Activated T-cell treated with anti-CD3 and anti-CD28 coated beads, Interleukin-2, amount 50 U/mL, for 24 hours (primary cell): ENCODE measurements around the gene AGFG1.

Experiments
- DNase-seq: peaks from one replicate; pipeline ENCODE4 v3.0.0-alpha.2; 2020
- H3K27ac Mint-ChIP-seq: 2 replicates; pipeline ENCODE4 v1.8.0; 2020; ENCODE audit warnings: mild to moderate bottlenecking, mixed read lengths
- H3K27me3 Mint-ChIP-seq: 2 replicates; pipeline ENCODE4 v1.8.0; 2020; ENCODE audit warnings: mixed read lengths
- H3K36me3 Mint-ChIP-seq: 2 replicates; pipeline ENCODE4 v1.8.0; 2020; ENCODE audit warnings: low read depth, mixed read lengths
- H3K4me1 Mint-ChIP-seq: 2 replicates; pipeline ENCODE4 v1.8.0; 2020; ENCODE audit warnings: low read depth, mixed read lengths
- H3K4me3 Mint-ChIP-seq: 2 replicates; pipeline ENCODE4 v1.8.0; 2020; ENCODE audit warnings: mild to moderate bottlenecking, moderate library complexity, mixed read lengths
- H3K9me3 Mint-ChIP-seq: 2 replicates; pipeline ENCODE4 v1.8.0; 2020; ENCODE audit warnings: mixed read lengths

The AGFG1 gene

GRCh38 chr2:227472265-227473121, 537 bp downstream of the AGFG1 start:
- Mint-ChIP-seq H3K27ac (peak overlapping the region; percentile 91), H3K4me1 (peaks cover 53% of the 10 kb centered on the region), H3K4me3 (peak overlapping the region; percentile 93), H3K36me3 (peaks cover 28% of the 10 kb centered on the region), H3K9me3 (no peaks in the 10 kb centered on the region), H3K27me3 (no peaks in the 10 kb centered on the region)
- DNase-seq = peak; percentile 66

- peak overlapping the region; percentile 93 for H3K4me3 Mint-ChIP-seq
- H3K27ac Mint-ChIP-seq = peak overlapping the region; percentile 91
- H3K4me1 Mint-ChIP-seq = peaks cover 51% of the 10 kb centered on the region
- no peaks in the 10 kb centered on the region for H3K27me3 Mint-ChIP-seq
- H3K36me3 Mint-ChIP-seq = peaks cover 32% of the 10 kb centered on the region
- no peaks in the 10 kb centered on the region for H3K9me3 Mint-ChIP-seq
- no peak for DNase-seq
These were observed 1.1 kb downstream of the AGFG1 start for GRCh38 chr2:227473122-227473461.

GRCh38 chr2:227473806-227474205, 1.9 kb downstream of the AGFG1 start:
- peaks cover 54% of the 10 kb centered on the region for H3K4me1 Mint-ChIP-seq

GRCh38 chr2:227474410-227474809, 2.5 kb downstream of the AGFG1 start:
- peaks cover 41% of the 10 kb centered on the region for H3K36me3 Mint-ChIP-seq
- peak overlapping the region; percentile 93 for H3K4me3 Mint-ChIP-seq
- H3K27me3 Mint-ChIP-seq = no peaks in the 10 kb centered on the region
- peak overlapping the region; percentile 66 for H3K27ac Mint-ChIP-seq
- DNase-seq = no peak
- peaks cover 59% of the 10 kb centered on the region for H3K4me1 Mint-ChIP-seq
- no peaks in the 10 kb centered on the region for H3K9me3 Mint-ChIP-seq

More at GRCh38 chr2:227473806-227474205, 1.9 kb downstream of the AGFG1 start:
- DNase-seq = no peak
- H3K9me3 Mint-ChIP-seq = no peaks in the 10 kb centered on the region
- peak overlapping the region; percentile 66 for H3K27ac Mint-ChIP-seq
- no peaks in the 10 kb centered on the region for H3K27me3 Mint-ChIP-seq
- H3K36me3 Mint-ChIP-seq = peaks cover 38% of the 10 kb centered on the region
- H3K4me3 Mint-ChIP-seq = peak overlapping the region; percentile 93

GRCh38 chr2:227477291-227477690, 5.3 kb downstream of the AGFG1 start:
- H3K4me3 Mint-ChIP-seq = no peak overlapping the region
- no peaks in the 10 kb centered on the region for H3K9me3 Mint-ChIP-seq
- H3K36me3 Mint-ChIP-seq = peaks cover 52% of the 10 kb centered on the region
- H3K27me3 Mint-ChIP-seq = no peaks in the 10 kb centered on the region
- no peak overlapping the region for H3K27ac Mint-ChIP-seq
- no peak for DNase-seq
- peaks cover 75% of the 10 kb centered on the region for H3K4me1 Mint-ChIP-seq

- no peak for DNase-seq
- Mint-ChIP-seq H3K27ac (peak overlapping the region; percentile 61), H3K4me1 (peaks cover 81% of the 10 kb centered on the region)
These were observed 8.0 kb downstream of the AGFG1 start for GRCh38 chr2:227479865-227480475.

GRCh38 chr2:227480528-227480927, 8.6 kb downstream of the AGFG1 start:
- peaks cover under 1% of the 10 kb centered on the region for H3K9me3 Mint-ChIP-seq
- peaks cover 49% of the 10 kb centered on the region for H3K36me3 Mint-ChIP-seq
- no peak for DNase-seq
- peak overlapping the region; percentile 27 for H3K4me3 Mint-ChIP-seq
- H3K27me3 Mint-ChIP-seq = no peaks in the 10 kb centered on the region
- H3K27ac Mint-ChIP-seq = peak overlapping the region; percentile 84
- peaks cover 79% of the 10 kb centered on the region for H3K4me1 Mint-ChIP-seq

More at GRCh38 chr2:227479865-227480475, 8.0 kb downstream of the AGFG1 start:
- peak overlapping the region; percentile 8 for H3K4me3 Mint-ChIP-seq
- H3K27me3 Mint-ChIP-seq = no peaks in the 10 kb centered on the region
- H3K9me3 Mint-ChIP-seq = no peaks in the 10 kb centered on the region
- peaks cover 45% of the 10 kb centered on the region for H3K36me3 Mint-ChIP-seq

GRCh38 chr2:227482638-227483340, 10.8 kb downstream of the AGFG1 start:
- no peak for DNase-seq
- H3K36me3 Mint-ChIP-seq = peaks cover 49% of the 10 kb centered on the region
- H3K27me3 Mint-ChIP-seq = no peaks in the 10 kb centered on the region
- no peak overlapping the region for H3K4me3 Mint-ChIP-seq
- H3K27ac Mint-ChIP-seq = peak overlapping the region; percentile 86
- peaks cover 7% of the 10 kb centered on the region for H3K9me3 Mint-ChIP-seq
- H3K4me1 Mint-ChIP-seq = peaks cover 84% of the 10 kb centered on the region

GRCh38 chr2:227485429-227485828, 13.5 kb downstream of the AGFG1 start:
- H3K27me3 Mint-ChIP-seq = no peaks in the 10 kb centered on the region
- peaks cover 43% of the 10 kb centered on the region for H3K36me3 Mint-ChIP-seq
- H3K9me3 Mint-ChIP-seq = peaks cover 7% of the 10 kb centered on the region
- H3K4me1 Mint-ChIP-seq = peaks cover 74% of the 10 kb centered on the region
- H3K4me3 Mint-ChIP-seq = no peak overlapping the region
- DNase-seq = no peak
- H3K27ac Mint-ChIP-seq = no peak overlapping the region

- Mint-ChIP-seq H3K36me3 (peaks cover 42% of the 10 kb centered on the region), H3K4me3 (no peak overlapping the region), H3K27ac (peak overlapping the region; percentile 37), H3K4me1 (peaks cover 67% of the 10 kb centered on the region), H3K9me3 (peaks cover 7% of the 10 kb centered on the region), H3K27me3 (no peaks in the 10 kb centered on the region)
- no peak for DNase-seq
These were observed 14.7 kb downstream of the AGFG1 start for GRCh38 chr2:227486688-227487087.

- Mint-ChIP-seq H3K36me3 (peaks cover 51% of the 10 kb centered on the region), H3K9me3 (peaks cover 7% of the 10 kb centered on the region), H3K4me1 (peaks cover 66% of the 10 kb centered on the region), H3K27ac (peak overlapping the region; percentile 3), H3K4me3 (no peak overlapping the region), H3K27me3 (no peaks in the 10 kb centered on the region)
- no peak for DNase-seq
These were observed 16.1 kb downstream of the AGFG1 start for GRCh38 chr2:227488045-227488444.

GRCh38 chr2:227491386-227491785, 19.4 kb downstream of the AGFG1 start:
- Mint-ChIP-seq H3K9me3 (no peaks in the 10 kb centered on the region), H3K27me3 (no peaks in the 10 kb centered on the region), H3K27ac (no peak overlapping the region), H3K36me3 (peaks cover 58% of the 10 kb centered on the region), H3K4me3 (no peak overlapping the region), H3K4me1 (peaks cover 64% of the 10 kb centered on the region)
- no peak for DNase-seq

GRCh38 chr2:227493524-227493923, 21.6 kb downstream of the AGFG1 start:
- Mint-ChIP-seq H3K4me3 (no peak overlapping the region), H3K27me3 (no peaks in the 10 kb centered on the region), H3K9me3 (no peaks in the 10 kb centered on the region), H3K4me1 (peaks cover 57% of the 10 kb centered on the region), H3K27ac (no peak overlapping the region), H3K36me3 (peaks cover 60% of the 10 kb centered on the region)
- no peak for DNase-seq

GRCh38 chr2:227497158-227497557, 25.2 kb downstream of the AGFG1 start:
- Mint-ChIP-seq H3K4me3 (no peak overlapping the region), H3K4me1 (peaks cover 68% of the 10 kb centered on the region), H3K36me3 (peaks cover 82% of the 10 kb centered on the region), H3K27me3 (no peaks in the 10 kb centered on the region), H3K27ac (no peak overlapping the region), H3K9me3 (no peaks in the 10 kb centered on the region)
- DNase-seq = no peak
